Small intestine (tissue), 7 donors: ENCODE data around the gene MDC1. TPM values are rescaled to one million over a fixed set of nuclear protein-coding genes. Genes with fewer than 3 reads are reported as not detected.
A peak's percentile ranks its signal among the peaks of the same experiment; 100 is the strongest.

ENCODE experiments used
- DNase-seq, 2 donors: peaks; one replicate each; pipeline versions ENCODE4 v3.0.0 to v3.0.0-alpha.2; 2013
- FAIRE-seq: peaks from 2 replicates; lab custom pipeline; 2012; peaks lifted over from hg19 to GRCh38; lab: Jason Lieb, UNC
- H3K27ac ChIP-seq, 3 donors: one replicate each; pipeline ENCODE4 v1.5.1; 2013; ENCODE audit warnings: low read length in 2 of 3, mild to moderate bottlenecking in 2 of 3, control low read depth in 1 of 3, inconsistent platforms in 1 of 3, low read depth in 1 of 3, moderate library complexity in 1 of 3
- H3K27me3 ChIP-seq, 3 donors: one replicate each; pipeline ENCODE4 v1.6.1; 2013; ENCODE audit warnings: low read length in 3 of 3, inconsistent platforms in 1 of 3; ENCODE audit not compliant: control insufficient read depth in 3 of 3, insufficient read depth in 3 of 3
- H3K36me3 ChIP-seq, 3 donors: one replicate each; pipeline ENCODE4 v1.6.1; 2013; ENCODE audit warnings: low read length in 3 of 3, inconsistent platforms in 1 of 3, low read depth in 1 of 3, mild to moderate bottlenecking in 1 of 3, moderate library complexity in 1 of 3; ENCODE audit not compliant: control insufficient read depth in 3 of 3, insufficient read depth in 2 of 3
- H3K4me1 ChIP-seq, 3 donors: one replicate each; pipeline ENCODE4 v1.6.1; 2013; ENCODE audit warnings: low read length in 2 of 3, inconsistent platforms in 1 of 3, low read depth in 1 of 3, mild to moderate bottlenecking in 1 of 3, moderate library complexity in 1 of 3; ENCODE audit not compliant: control insufficient read depth in 3 of 3, insufficient read depth in 2 of 3
- H3K4me3 ChIP-seq, 3 donors: one replicate each; pipeline ENCODE4 v1.5.1; 2013; ENCODE audit warnings: low read length in 3 of 3, control low read depth in 1 of 3, inconsistent platforms in 1 of 3, low read depth in 1 of 3, mild to moderate bottlenecking in 1 of 3, moderate library complexity in 1 of 3
- H3K9me3 ChIP-seq, 2 donors: one replicate each; pipeline ENCODE4 v1.6.1; 2013; ENCODE audit warnings: low read depth in 1 of 2, low read length in 1 of 2; ENCODE audit not compliant: control insufficient read depth in 2 of 2, insufficient read depth in 1 of 2
- WGBS, 3 donors: extraction: QIAGEN DNeasy Blood & Tissue Kit; methylation state at CpG; one replicate each; pipeline ENCODE4 v1.1.7; 2013; 5-methylcytosine and 5-hydroxymethylcytosine counted together
- polyA plus RNA-seq, 4 donors: library from polyadenylated mRNA; stranded (reverse) in 3 of 4; unstranded in 1 of 4; fragments of 200-250 nt in 3 of 4; fragments of 120-200 nt in 1 of 4; gene quantifications; one replicate each; pipeline versions ENCODE4 v1.2.1 to v1.2.3, GENCODE V29; 2013
- donor health status: healthy with polysubstance abuse.
- donor health status: control.
- donor health status: control.
- donor health status: Bipolar disorder and iron deficiency.
- donor health status: healthy.

MDC1 gene
- polyA plus RNA-seq, 4 donors = 1.8 to 20.7 (median 7.6) TPM

DNA sequence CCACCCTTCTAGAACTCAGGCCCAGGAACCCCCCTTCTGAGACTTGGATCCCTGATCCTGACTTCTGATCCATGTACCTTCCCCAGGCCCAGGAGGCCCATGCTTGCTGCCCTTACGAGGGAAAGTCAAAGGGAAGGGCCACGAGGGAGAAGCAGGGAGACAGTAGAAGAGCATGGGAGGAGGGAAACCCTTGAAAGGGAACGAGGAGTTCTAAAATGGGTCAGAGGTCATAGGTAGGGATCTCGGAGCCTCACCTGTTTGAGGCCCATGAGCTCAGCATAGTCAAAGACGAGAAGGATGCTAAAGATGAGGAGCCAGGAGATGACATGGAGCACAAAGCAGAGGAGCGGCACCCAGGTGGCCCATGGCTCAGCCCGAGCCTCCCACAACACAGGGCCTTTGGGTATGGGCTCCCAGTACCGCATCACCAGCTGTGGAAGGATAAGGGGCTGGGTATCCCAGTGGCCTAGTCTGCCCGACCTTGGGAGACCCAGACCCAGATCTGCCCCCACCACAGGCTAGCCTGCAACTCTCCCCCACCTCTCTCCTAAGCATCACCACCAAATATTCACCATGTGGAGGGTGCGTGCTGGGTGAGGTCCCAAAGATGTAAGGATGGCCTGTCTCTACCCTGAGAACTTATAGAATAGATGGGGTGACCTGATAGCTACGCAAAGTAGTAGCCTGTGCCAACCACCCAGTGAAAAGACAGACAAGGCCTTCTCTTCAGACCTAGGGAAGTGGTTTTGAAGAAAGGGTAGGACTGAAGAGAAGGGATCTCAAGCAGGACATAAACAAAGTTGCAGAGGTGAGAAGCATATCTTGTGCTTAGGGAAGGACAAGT, 27.8 kb downstream of the MDC1 start:
- Histone ChIP-seq H3K4me1 (peaks cover 0 to 25% (median 4%) of the 10 kb centered on the region in 3 donors), H3K27me3 (peaks cover 0 to 18% (median 0%) of the 10 kb centered on the region in 3 donors), H3K9me3 (no peaks in the 10 kb centered on the region), H3K4me3 (no peak overlapping the region), H3K36me3 (peaks cover 0 to 6% (median 0%) of the 10 kb centered on the region in 3 donors), H3K27ac (peak overlapping the region in 1 of 3 donors; percentile 85)
- WGBS, 3 donors = 81 to 85% (median 84%) methylated on average over 11 of the region's 11 CpGs
- DNase-seq = no peak
- FAIRE-seq = no peak

DNA sequence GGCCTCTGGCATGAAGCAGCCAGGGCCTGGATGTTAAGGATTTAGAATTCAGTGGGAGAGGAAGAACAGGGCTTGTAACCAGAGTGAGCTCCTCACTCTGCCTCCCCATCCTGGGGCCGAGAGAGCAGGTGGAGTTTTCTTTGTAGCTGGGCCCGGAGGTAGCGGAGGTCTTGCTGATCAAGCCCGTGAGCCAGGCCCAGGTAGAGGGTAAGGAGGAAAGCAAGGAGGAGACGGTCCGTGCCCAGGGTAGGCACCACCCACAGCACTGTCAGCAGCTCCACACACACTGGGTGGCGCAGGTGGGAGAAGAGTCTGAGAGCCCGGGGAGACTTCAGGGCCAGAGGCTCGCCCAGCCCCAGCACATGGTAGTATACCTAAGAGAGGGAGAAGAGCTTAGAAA, 28.5 kb downstream of the MDC1 start:
- 82 to 87% (median 86%) methylated on average over 8 to 9 of the region's 9 CpGs for WGBS, 3 donors
- FAIRE-seq (no peak), DNase-seq (no peak)
- peak overlapping the region in 1 of 3 donors; percentile 97 for H3K27ac ChIP-seq
- peaks cover 0 to 10% (median 0%) of the 10 kb centered on the region in 3 donors for H3K36me3 ChIP-seq
- H3K9me3 ChIP-seq = no peaks in the 10 kb centered on the region
- H3K27me3 ChIP-seq = peaks cover 0 to 18% (median 0%) of the 10 kb centered on the region in 3 donors
- peaks cover 0 to 25% (median 4%) of the 10 kb centered on the region in 3 donors for H3K4me1 ChIP-seq
- H3K4me3 ChIP-seq = no peak overlapping the region

DNA sequence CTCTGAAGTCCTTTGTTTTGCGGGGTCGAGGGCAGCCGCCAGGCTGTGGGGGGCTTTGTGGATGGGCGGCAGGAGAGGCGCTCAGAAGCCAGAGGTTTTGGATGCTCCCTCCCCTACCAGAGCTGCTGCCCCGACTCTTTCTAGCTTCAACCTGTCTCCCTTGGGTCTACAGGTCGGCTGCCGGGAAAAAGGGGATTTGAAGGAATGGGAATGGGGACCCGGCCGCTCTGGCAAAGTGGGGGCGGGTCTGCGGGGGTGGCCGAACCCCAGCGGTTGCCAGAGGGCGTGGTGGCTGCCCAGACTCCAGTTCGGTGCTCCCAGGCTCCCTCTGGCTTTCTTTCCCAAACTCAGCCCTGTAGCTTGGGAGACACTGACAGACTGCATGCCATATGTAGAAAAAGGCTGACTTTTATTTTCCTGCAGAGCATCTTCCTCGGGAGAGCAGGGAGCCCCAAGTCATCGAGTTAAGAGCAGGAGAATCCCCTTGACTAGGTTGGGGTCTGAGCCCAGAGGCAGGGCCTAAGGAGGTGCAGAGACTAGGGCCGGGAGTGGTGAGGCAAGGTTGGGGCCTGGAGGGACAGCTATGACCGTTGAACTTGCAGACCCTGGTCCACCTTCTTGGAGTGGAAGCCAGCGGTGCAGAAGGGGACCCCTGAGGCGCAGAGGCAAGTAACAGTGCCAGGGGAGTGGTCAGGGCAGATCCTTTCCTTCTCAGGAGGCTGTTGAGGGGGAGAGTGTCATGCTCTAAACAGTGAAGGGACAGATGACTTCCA, 29.2 kb downstream of the MDC1 start:
- no peak for FAIRE-seq
- peak overlapping the region; percentile 61 to 85 (median 81) for H3K4me3 ChIP-seq
- no peak for DNase-seq
- peaks cover 0 to 13% (median 0%) of the 10 kb centered on the region in 3 donors for H3K36me3 ChIP-seq
- peak overlapping the region; percentile 41 to 97 (median 92) for H3K27ac ChIP-seq
- H3K27me3 ChIP-seq = peaks cover 0 to 18% (median 0%) of the 10 kb centered on the region in 3 donors
- WGBS, 3 donors = 18 to 25% (median 23%) methylated on average over 22 of the region's 22 CpGs
- no peaks in the 10 kb centered on the region for H3K9me3 ChIP-seq
- peaks cover 0 to 25% (median 4%) of the 10 kb centered on the region in 3 donors for H3K4me1 ChIP-seq

DNA sequence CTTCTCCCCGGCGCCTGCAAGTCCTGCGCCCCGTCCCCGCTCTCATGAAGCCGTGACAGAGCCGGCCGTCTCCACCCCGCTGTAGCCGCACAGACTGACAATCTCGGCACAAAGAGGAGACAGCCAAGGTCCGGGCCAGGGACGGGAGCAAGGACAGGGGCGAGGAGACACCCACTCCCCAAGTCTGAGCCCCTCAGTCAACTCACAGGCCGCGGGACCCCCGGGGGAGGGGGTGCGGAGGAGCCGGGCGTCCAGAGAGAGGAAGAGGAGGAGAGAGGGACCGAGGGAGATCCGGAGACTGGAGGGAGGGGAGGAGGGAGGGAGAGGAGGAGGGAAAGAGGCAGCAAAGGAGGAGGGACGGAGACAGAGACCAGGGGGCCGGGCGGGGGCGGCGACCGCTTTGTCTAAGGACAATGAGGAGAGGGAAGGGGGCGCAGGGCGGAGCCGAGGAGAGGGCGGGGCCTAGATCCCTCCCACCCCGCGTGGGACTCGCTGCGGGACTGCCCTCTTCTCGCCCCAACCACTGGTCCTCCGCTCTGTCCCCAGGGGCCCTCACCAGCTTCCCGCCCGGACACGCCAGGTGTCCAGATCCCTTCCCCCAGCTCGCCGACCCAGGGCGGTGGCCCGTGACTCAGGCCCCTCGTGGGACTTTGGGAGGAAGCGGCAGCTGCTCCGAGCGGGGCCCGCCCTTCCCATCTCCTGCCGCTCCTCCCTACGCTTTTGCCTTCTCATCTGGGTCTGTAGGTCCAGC, 30.0 kb downstream of the MDC1 start:
- H3K9me3 ChIP-seq = no peaks in the 10 kb centered on the region
- H3K27me3 ChIP-seq = peaks cover 0 to 18% (median 0%) of the 10 kb centered on the region in 3 donors
- WGBS, 3 donors = 0 to 2% (median 1%) methylated on average over 24 to 52 of the region's 52 CpGs
- H3K4me1 ChIP-seq = peaks cover 0 to 26% (median 4%) of the 10 kb centered on the region in 3 donors
- H3K4me3 ChIP-seq = peak overlapping the region; percentile 61 to 85 (median 81)
- FAIRE-seq (no peak), DNase-seq (peak; percentile 59 to 76)
- peaks cover 0 to 14% (median 0%) of the 10 kb centered on the region in 3 donors for H3K36me3 ChIP-seq
- peak overlapping the region; percentile 71 to 97 (median 92) for H3K27ac ChIP-seq

DNA sequence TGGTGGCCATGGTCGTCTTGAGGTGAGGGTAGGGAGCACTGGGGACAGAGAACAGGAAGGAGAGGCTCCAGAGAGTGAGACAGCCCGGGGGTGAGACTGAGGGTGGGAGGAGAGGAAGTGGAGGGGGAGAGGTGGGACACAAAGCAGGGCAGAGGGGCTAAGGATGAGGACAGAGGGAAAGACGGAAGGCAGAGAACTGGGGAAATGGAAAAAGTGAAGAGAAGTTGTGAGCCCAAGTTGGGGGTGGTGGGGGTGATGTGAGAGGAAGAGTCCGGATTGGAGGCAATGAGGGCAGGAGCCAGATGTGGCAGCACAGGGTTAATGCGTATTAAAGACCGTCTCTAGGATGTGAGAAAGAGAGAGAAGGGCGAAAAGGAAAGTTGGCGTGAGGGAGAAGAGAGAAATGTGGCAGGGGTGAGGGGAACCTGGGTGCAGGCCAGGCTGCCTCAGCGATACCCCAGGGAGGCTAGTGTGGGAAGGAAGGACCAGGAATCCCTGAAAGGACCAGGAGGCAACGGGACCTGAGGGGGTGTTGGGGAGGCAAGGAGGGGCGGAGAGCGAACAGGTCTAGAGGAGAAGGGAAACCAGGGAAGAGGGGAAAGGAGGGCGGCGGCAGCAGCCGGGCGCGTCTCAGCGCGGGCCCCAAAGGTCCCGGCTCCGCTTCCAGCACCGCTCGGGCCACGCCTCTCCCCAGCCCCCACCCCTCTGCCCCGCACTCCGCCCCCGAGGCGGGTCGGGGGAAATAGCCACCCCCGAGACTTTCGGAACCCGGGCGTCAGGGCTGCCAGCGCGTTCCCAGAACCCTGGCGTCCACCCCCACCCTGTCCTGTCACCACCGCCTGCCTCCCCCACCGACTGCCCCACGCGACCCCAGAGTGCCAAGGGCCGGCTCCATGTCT, 30.8 kb downstream of the MDC1 start, which contains the start of gene PPP1R18:
Gene PPP1R18 (minus strand): TSS at position 637 of the 899 bp plus-strand sequence. CDS start 627 bp downstream, at position 10.
- 2 to 18% (median 4%) methylated on average over 12 to 41 of the region's 41 CpGs for WGBS, 3 donors
- FAIRE-seq = no peak
- Histone ChIP-seq H3K9me3 (no peaks in the 10 kb centered on the region), H3K27ac (peak within 1 kb of the TSS; percentile 71 to 97 (median 92)), H3K27me3 (peaks cover 0 to 18% (median 0%) of the 10 kb centered on the region in 3 donors), H3K4me1 (peaks cover 0 to 28% (median 4%) of the 10 kb centered on the region in 3 donors), H3K36me3 (peaks cover 0 to 16% (median 0%) of the 10 kb centered on the region in 3 donors), H3K4me3 (peak within 1 kb of the TSS; percentile 61 to 85 (median 81))
- peak; percentile 55 to 75 for DNase-seq

DNA sequence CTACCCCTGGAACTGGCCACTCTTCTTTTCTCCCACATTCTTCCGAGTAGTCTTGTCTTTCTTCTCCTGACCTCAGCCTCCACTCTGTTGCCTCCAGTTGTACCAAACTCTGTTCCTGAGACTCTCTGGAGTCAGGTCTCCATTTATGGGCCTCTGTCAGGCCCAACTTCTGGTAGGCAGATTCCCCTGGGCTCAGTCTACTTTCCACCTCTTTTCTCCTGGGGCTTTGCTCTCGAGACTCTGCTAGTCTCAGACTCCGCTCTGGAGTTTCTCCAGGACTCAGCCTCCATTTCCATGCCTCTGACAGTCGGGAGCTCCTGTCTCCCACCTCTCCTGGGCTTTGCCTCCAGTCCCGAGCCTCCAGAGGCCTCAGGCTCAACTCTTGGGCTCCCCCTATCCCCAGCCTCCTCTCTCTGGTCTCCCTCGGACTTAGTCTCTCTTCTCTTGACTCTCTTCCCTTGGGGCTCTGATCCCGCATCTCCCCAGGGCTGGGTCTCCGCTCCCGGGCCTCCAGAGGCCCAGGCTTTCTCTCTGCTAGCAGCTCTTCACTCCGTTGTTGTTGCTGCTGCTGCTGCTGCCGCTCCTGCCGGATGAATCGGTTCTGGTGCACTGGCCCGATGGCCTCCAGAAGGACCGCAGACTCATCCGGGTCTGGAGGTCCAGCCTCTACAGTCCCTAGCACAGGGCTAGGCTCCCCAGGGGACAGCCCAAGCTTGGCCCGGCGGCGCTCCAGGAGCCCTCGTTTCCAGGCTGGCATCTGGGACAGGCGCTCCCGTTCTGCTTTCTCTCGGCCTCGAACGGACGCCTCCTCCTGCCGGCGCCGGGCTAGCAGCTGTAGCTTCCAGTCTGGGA, 31.7 kb downstream of the MDC1 start:
- Histone ChIP-seq H3K27ac (peak overlapping the region; percentile 39 to 89 (median 65)), H3K9me3 (no peaks in the 10 kb centered on the region), H3K36me3 (peaks cover 0 to 19% (median 0%) of the 10 kb centered on the region in 3 donors), H3K4me1 (peaks cover 0 to 26% (median 4%) of the 10 kb centered on the region in 3 donors), H3K4me3 (peak overlapping the region; percentile 61 to 85 (median 81)), H3K27me3 (peaks cover 0 to 18% (median 0%) of the 10 kb centered on the region in 3 donors)
- 41 to 74% (median 59%) methylated on average over 29 of the region's 29 CpGs for WGBS, 3 donors
- FAIRE-seq (no peak), DNase-seq (no peak)
